HepG2 (cell line): ENCODE data around the gene SHC1. TPM values are rescaled to one million over a fixed set of nuclear protein-coding genes. Genes with fewer than 3 reads are reported as not detected.

Experiments
- GFI1 ChIP-seq: sonication (generic); formaldehyde crosslinking; IDR thresholded peaks from 2 replicates; pipeline ENCODE4 v1.5.0; 2020; ENCODE audit warnings: missing genetic modification reagents, mild to moderate bottlenecking, borderline replicate concordance
- IKZF4 ChIP-seq: sonication (generic); formaldehyde crosslinking; IDR thresholded peaks from 2 replicates; pipeline ENCODE4 v1.5.1; 2020; ENCODE audit warnings: borderline replicate concordance, mild to moderate bottlenecking, low read depth, missing genetic modification reagents; ENCODE audit errors: not compliant biosample characterization
- RAD21 ChIP-seq: fragments of 450-650 bp; formaldehyde crosslinking; IDR thresholded peaks from 2 replicates; pipeline ENCODE4 v1.5.0; 2020; ENCODE audit warnings: mild to moderate bottlenecking
- REPIN1 ChIP-seq: sonication (generic); formaldehyde crosslinking; IDR thresholded peaks from 2 replicates; pipeline ENCODE4 v1.8.0; 2022; ENCODE audit warnings: missing genetic modification reagents, low read depth, mild to moderate bottlenecking, borderline replicate concordance
- XBP1 ChIP-seq: sonication (generic); formaldehyde crosslinking; IDR thresholded peaks from 2 replicates; pipeline ENCODE4 v1.5.0; 2020; ENCODE audit warnings: missing genetic modification reagents
- ZNF10 ChIP-seq: sonication (generic); formaldehyde crosslinking; IDR thresholded peaks from 2 replicates; pipeline ENCODE4 v1.4.0; 2020; ENCODE audit warnings: mild to moderate bottlenecking, low read depth, missing genetic modification reagents, borderline replicate concordance
- ZNF12 ChIP-seq: sonication (generic); formaldehyde crosslinking; IDR thresholded peaks from 2 replicates; pipeline ENCODE4 v1.5.0; 2020; ENCODE audit warnings: missing genetic modification reagents
- ZNF207 ChIP-seq: fragments of 450-650 bp; IDR thresholded peaks from 2 replicates; pipeline ENCODE4 v1.6.1; 2016; ENCODE audit warnings: antibody characterized with exemption, borderline replicate concordance
- ZNF382 ChIP-seq: sonication (generic); formaldehyde crosslinking; IDR thresholded peaks from 2 replicates; pipeline ENCODE4 v1.5.0; 2020; ENCODE audit warnings: missing genetic modification reagents, mild to moderate bottlenecking, borderline replicate concordance
- ZNF430 ChIP-seq: sonication (generic); formaldehyde crosslinking; IDR thresholded peaks from 2 replicates; pipeline ENCODE4 v1.9.0; 2021; ENCODE audit warnings: mild to moderate bottlenecking, missing genetic modification reagents
- ZNF598 ChIP-seq: sonication (generic); formaldehyde crosslinking; IDR thresholded peaks from 2 replicates; pipeline ENCODE4 v1.5.1; 2020; ENCODE audit warnings: mild to moderate bottlenecking, missing genetic modification reagents, borderline replicate concordance
- ZNF749 ChIP-seq: sonication (generic); formaldehyde crosslinking; IDR thresholded peaks from 2 replicates; pipeline ENCODE4 v1.8.0; 2022; ENCODE audit warnings: mild to moderate bottlenecking, missing genetic modification reagents, moderate library complexity, borderline replicate concordance
- polyA plus RNA-seq, 8 experiments: library from polyadenylated mRNA; depleted of rRNA in 3 of 8; stranded (reverse) in 7 of 8; unstranded in 1 of 8; fragments of >200 nt; fragmentation: Illumina TruSeq in 4 of 8; extraction: Trizol in 4 of 8; gene quantifications; 2 replicates each; pipeline versions ENCODE4 v1.2.1 to v1.2.3, GENCODE V29; 2011 to 2016; ENCODE audit warnings: low read depth in 4 of 8, missing spikeins in 1 of 8, mixed read lengths in 1 of 8; ENCODE audit not compliant: insufficient read depth in 1 of 8
- total RNA-seq, 5 experiments: library from RNA; depleted of rRNA; stranded (reverse); fragments of >200 nt; fragmentation: Illumina TruSeq; extraction: Trizol; gene quantifications; 2 replicates each; pipeline ENCODE4 v1.2.3, GENCODE V29; 2016; ENCODE audit warnings: low read depth in 1 of 5
- TF ChIP-seq, protein P1 (sequence below), 2 experiments: sonication (generic) in 1 of 2; formaldehyde crosslinking in 1 of 2; IDR thresholded peaks; 2 replicates each; pipeline versions ENCODE4 v1.5.1 to v1.6.1; 2011 to 2020; ENCODE audit warnings: borderline replicate concordance in 1 of 2, low read depth in 1 of 2, low read length in 1 of 2, mild to moderate bottlenecking in 1 of 2, missing genetic modification reagents in 1 of 2, moderate library complexity in 1 of 2
- TF ChIP-seq, protein P2 (sequence below): sonication (generic); formaldehyde crosslinking; IDR thresholded peaks from 2 replicates; pipeline ENCODE4 v1.5.1; 2020; ENCODE audit warnings: mild to moderate bottlenecking, missing genetic modification reagents, moderate library complexity
- TF ChIP-seq, protein P3 (sequence below): sonication (generic); formaldehyde crosslinking; IDR thresholded peaks from 2 replicates; pipeline ENCODE4 v1.5.1; 2020; ENCODE audit warnings: mild to moderate bottlenecking, missing genetic modification reagents
- TF ChIP-seq, protein P4 (sequence below): fragments of 450-650 bp; IDR thresholded peaks from 2 replicates; pipeline ENCODE4 v1.6.1; 2016
- TF ChIP-seq, protein P5 (sequence below): IDR thresholded peaks from 2 replicates; pipeline ENCODE4 v1.6.1; 2016; ENCODE audit warnings: missing genetic modification reagents, missing compliant biosample characterization
- TF ChIP-seq, protein P6 (sequence below): IDR thresholded peaks from 2 replicates; pipeline ENCODE4 v1.6.1; 2016; ENCODE audit warnings: mild to moderate bottlenecking, missing biosample characterization, missing genetic modification reagents

Gene SHC1
- total and polyA plus RNA-seq, 2 of the 13 experiments (the other 11 are each of a cell fraction or from before 2014, with no cell fraction given) = 52.0 to 137 TPM

DNA sequence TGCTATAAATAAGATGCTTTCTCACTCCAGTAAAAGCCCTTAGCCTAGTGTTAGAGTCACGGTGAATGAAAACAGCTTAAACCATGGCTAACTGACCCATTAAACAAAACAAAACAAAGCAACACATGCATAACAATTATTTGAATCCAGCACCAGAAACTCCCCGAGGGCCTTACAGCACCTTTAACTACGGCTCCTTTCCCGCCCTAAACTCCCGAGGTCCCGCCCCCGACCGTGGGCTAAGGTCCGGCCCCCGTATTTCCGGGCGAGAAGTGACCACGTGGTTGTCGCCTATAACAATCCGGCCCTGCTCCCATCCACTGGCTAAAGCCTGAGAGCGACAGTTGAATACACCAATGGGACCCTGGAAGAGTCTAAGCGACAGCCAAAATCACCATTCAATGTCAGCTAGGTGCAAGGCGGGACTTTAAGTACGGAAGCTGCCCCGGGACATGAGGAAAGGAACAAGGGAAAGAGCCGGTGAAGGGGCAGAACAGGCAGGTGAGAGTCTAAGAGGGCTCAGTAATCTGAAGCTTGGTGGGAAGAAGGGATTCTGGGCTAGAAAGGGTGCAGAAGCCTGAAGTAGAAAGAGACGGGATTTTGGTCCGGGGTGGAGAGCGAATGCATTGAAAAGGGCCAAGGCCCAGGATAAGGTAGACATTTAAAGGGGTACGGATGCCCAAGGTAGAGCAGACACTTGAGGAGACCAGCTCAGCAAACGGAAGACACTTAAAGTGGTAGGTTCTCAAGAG is 12.5 kb upstream of the SHC1 start, which contains the start of gene FLAD1 (continued):
- TF ChIP-seq XBP1 (CRISPR knock-in tag) (no peak), ZNF12 (CRISPR knock-in tag) (no peak), IKZF4 (CRISPR knock-in tag) (no peak), ZNF430 (CRISPR knock-in tag) (0 out of 2 replicates have a peak, but pooled peaks have one; percentile 20), ZNF382 (no peak), GFI1 (CRISPR knock-in tag) (no peak), ZNF10 (CRISPR knock-in tag) (no peak), REPIN1 (CRISPR knock-in tag) (peak; percentile 29; the same call in 1 of the 2 replicates), ZNF749 (no peak; the same call in 1 of the 2 replicates), ZNF207 (no peak), RAD21 (CRISPR knock-in tag) (no peak), ZNF598 (CRISPR knock-in tag) (no peak)
- TF ChIP-seq, protein P1, sequence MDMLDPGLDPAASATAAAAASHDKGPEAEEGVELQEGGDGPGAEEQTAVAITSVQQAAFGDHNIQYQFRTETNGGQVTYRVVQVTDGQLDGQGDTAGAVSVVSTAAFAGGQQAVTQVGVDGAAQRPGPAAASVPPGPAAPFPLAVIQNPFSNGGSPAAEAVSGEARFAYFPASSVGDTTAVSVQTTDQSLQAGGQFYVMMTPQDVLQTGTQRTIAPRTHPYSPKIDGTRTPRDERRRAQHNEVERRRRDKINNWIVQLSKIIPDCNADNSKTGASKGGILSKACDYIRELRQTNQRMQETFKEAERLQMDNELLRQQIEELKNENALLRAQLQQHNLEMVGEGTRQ (IDR thresholded peaks at IDR 0.05; ENCODE audit: low read depth, low read length) = peak; percentile 78
- TF ChIP-seq, protein P1 (CRISPR knock-in tag; IDR thresholded peaks at IDR 0.05; ENCODE audit: borderline replicate concordance) = peak; percentile 93; the same call in 1 of the 2 replicates
- TF ChIP-seq, protein P2, sequence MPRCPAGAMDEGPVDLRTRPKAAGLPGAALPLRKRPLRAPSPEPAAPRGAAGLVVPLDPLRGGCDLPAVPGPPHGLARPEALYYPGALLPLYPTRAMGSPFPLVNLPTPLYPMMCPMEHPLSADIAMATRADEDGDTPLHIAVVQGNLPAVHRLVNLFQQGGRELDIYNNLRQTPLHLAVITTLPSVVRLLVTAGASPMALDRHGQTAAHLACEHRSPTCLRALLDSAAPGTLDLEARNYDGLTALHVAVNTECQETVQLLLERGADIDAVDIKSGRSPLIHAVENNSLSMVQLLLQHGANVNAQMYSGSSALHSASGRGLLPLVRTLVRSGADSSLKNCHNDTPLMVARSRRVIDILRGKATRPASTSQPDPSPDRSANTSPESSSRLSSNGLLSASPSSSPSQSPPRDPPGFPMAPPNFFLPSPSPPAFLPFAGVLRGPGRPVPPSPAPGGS (CRISPR knock-in tag) = no peak
- TF ChIP-seq, protein P3, sequence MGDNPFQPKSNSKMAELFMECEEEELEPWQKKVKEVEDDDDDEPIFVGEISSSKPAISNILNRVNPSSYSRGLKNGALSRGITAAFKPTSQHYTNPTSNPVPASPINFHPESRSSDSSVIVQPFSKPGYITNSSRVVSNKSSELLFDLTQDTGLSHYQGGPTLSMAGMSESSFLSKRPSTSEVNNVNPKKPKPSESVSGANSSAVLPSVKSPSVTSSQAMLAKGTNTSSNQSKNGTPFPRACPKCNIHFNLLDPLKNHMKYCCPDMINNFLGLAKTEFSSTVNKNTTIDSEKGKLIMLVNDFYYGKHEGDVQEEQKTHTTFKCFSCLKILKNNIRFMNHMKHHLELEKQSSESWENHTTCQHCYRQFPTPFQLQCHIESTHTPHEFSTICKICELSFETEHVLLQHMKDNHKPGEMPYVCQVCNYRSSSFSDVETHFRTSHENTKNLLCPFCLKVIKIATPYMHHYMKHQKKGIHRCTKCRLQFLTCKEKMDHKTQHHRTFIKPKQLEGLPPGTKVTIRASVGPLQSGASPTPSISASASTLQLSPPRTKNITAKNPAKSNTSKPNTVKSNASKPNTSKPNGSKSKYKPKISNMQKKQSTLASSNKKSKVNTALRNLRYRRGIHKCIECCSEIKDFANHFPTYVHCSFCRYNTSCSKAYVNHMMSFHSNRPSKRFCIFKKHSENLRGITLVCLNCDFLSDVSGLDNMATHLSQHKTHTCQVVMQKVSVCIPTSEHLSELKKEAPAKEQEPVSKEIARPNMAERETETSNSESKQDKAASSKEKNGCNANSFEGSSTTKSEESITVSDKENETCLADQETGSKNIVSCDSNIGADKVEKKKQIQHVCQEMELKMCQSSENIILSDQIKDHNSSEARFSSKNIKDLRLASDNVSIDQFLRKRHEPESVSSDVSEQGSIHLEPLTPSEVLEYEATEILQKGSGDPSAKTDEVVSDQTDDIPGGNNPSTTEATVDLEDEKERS (CRISPR knock-in tag) = no peak
- TF ChIP-seq, protein P4, sequence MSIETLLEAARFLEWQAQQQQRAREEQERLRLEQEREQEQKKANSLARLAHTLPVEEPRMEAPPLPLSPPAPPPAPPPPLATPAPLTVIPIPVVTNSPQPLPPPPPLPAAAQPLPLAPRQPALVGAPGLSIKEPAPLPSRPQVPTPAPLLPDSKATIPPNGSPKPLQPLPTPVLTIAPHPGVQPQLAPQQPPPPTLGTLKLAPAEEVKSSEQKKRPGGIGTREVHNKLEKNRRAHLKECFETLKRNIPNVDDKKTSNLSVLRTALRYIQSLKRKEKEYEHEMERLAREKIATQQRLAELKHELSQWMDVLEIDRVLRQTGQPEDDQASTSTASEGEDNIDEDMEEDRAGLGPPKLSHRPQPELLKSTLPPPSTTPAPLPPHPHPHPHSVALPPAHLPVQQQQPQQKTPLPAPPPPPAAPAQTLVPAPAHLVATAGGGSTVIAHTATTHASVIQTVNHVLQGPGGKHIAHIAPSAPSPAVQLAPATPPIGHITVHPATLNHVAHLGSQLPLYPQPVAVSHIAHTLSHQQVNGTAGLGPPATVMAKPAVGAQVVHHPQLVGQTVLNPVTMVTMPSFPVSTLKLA = peak; percentile 92
- TF ChIP-seq, protein P5, sequence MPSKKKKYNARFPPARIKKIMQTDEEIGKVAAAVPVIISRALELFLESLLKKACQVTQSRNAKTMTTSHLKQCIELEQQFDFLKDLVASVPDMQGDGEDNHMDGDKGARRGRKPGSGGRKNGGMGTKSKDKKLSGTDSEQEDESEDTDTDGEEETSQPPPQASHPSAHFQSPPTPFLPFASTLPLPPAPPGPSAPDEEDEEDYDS (CRISPR knock-in tag) = peak; percentile 42; the same call in 1 of the 2 replicates
- TF ChIP-seq, protein P6, sequence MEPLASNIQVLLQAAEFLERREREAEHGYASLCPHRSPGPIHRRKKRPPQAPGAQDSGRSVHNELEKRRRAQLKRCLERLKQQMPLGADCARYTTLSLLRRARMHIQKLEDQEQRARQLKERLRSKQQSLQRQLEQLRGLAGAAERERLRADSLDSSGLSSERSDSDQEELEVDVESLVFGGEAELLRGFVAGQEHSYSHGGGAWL (CRISPR knock-in tag) = peak; percentile 39; the same call in 1 of the 2 replicates
